OCI-LY3 (cell line): ENCODE data around the gene BPIFB4.

Source experiments
- H2AFZ ChIP-seq: fragments of 200-600, 300-600 bp; shearing (Covaris generic); 2 replicates; pipeline ENCODE4 v1.6.0; 2014; ENCODE audit warnings: antibody characterized with exemption, low read depth, low read length
- H3K27ac ChIP-seq: fragments of 200-600, 300-600 bp; sonication (generic); 2 replicates; pipeline ENCODE4 v1.5.1; 2014; ENCODE audit warnings: mild to moderate bottlenecking, low read length, moderate library complexity, mixed read lengths
- H3K27me3 ChIP-seq: fragments of 200-600, 300-600 bp; sonication (generic); 2 replicates; pipeline ENCODE4 v1.6.1; 2014; ENCODE audit warnings: low read depth, low read length, mixed read lengths
- H3K36me3 ChIP-seq: fragments of 200-600, 300-600 bp; sonication (generic); replicated peaks from 2 replicates; pipeline ENCODE3; 2014; ENCODE audit warnings: low read depth, low read length, mixed read lengths
- H3K4me1 ChIP-seq: fragments of 300-600, 200-600 bp; sonication (generic); 2 replicates; pipeline ENCODE4 v1.6.1; 2014; ENCODE audit warnings: low read length, mixed read lengths
- H3K4me2 ChIP-seq: fragments of 200-600, 300-600 bp; sonication (generic); 2 replicates; pipeline ENCODE4 v1.6.1; 2014; ENCODE audit warnings: low read length, mixed read lengths
- H3K4me3 ChIP-seq: fragments of 300-600, 200-600 bp; sonication (generic); 2 replicates; pipeline ENCODE4 v1.5.1; 2014; ENCODE audit warnings: antibody characterized with exemption, mild to moderate bottlenecking, low read length, moderate library complexity
- H3K79me2 ChIP-seq: fragments of 300-600, 200-600 bp; shearing (Covaris generic); 2 replicates; pipeline ENCODE4 v1.6.1; 2014; ENCODE audit warnings: mild to moderate bottlenecking, low read length, mixed read lengths
- H3K9ac ChIP-seq: fragments of 300-600, 200-600 bp; shearing (Covaris generic); 2 replicates; pipeline ENCODE4 v1.6.0; 2014; ENCODE audit warnings: mild to moderate bottlenecking, low read length, moderate library complexity
- H3K9me3 ChIP-seq: fragments of 200-600, 300-600 bp; shearing (Covaris generic); 2 replicates; pipeline ENCODE4 v1.6.1; 2014; ENCODE audit warnings: low read length, mixed read lengths; ENCODE audit not compliant: insufficient read depth
- H4K20me1 ChIP-seq: fragments of 200-600, 300-600 bp; sonication (generic); 2 replicates; pipeline ENCODE4 v1.6.1; 2016; ENCODE audit warnings: low read length, mixed read lengths; ENCODE audit not compliant: insufficient read depth
- EZH2phosphoT487 ChIP-seq: fragments of 200-600 bp; shearing (Covaris generic); IDR thresholded peaks from 2 replicates; pipeline ENCODE4 v1.6.1; 2018; ENCODE audit warnings: antibody characterized with exemption, mixed run types, low read depth
- TF ChIP-seq, protein P1 (sequence below): fragments of 200-600, 300-600 bp; sonication (generic); IDR thresholded peaks from 2 replicates; pipeline ENCODE4 v1.5.1; 2014; ENCODE audit warnings: antibody characterized with exemption, low read length, low read depth

BPIFB4 gene

GRCh38 chr20:33124994-33125393 is 45.6 kb downstream of the BPIFB4 start:
- Histone ChIP-seq H3K9ac (no peak overlapping the region), H4K20me1 (no peaks in the 10 kb centered on the region), H3K27me3 (peaks cover 49% of the 10 kb centered on the region), H3K79me2 (no peaks in the 10 kb centered on the region), H2AFZ (no peak overlapping the region), H3K36me3 (no peaks in the 10 kb centered on the region), H3K9me3 (no peaks in the 10 kb centered on the region), H3K4me3 (no peak overlapping the region), H3K4me2 (no peak overlapping the region), H3K4me1 (no peaks in the 10 kb centered on the region), H3K27ac (no peak overlapping the region)
- TF ChIP-seq EZH2phosphoT487, result no peak
- TF ChIP-seq, protein P1, sequence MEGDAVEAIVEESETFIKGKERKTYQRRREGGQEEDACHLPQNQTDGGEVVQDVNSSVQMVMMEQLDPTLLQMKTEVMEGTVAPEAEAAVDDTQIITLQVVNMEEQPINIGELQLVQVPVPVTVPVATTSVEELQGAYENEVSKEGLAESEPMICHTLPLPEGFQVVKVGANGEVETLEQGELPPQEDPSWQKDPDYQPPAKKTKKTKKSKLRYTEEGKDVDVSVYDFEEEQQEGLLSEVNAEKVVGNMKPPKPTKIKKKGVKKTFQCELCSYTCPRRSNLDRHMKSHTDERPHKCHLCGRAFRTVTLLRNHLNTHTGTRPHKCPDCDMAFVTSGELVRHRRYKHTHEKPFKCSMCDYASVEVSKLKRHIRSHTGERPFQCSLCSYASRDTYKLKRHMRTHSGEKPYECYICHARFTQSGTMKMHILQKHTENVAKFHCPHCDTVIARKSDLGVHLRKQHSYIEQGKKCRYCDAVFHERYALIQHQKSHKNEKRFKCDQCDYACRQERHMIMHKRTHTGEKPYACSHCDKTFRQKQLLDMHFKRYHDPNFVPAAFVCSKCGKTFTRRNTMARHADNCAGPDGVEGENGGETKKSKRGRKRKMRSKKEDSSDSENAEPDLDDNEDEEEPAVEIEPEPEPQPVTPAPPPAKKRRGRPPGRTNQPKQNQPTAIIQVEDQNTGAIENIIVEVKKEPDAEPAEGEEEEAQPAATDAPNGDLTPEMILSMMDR, result no peak

DNA sequence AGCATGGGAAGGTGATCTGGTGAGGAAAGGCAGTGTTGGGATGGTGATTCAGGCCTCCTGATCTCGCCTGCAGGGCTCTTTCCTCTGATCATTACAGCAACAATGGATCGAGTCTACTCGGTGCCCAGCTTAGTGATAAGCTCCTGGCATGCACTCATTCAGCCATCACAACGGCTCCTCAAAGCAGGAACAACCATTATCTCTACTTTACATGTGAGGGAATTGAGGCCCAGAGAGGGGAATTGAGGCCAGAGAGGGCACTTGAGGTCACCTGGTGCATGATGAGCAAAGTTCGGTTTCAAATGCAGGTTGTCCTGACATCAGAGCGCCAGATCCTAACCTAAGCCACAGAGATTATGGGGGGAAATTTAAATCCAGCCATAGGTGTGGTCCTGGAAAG is 46.5 kb downstream of the BPIFB4 start:
- Histone ChIP-seq H3K36me3 (no peaks in the 10 kb centered on the region), H3K4me2 (no peak overlapping the region), H3K27ac (no peak overlapping the region), H3K9me3 (no peaks in the 10 kb centered on the region), H3K9ac (no peak overlapping the region), H3K4me3 (no peak overlapping the region), H3K4me1 (no peaks in the 10 kb centered on the region), H4K20me1 (no peaks in the 10 kb centered on the region), H2AFZ (no peak overlapping the region), H3K79me2 (no peaks in the 10 kb centered on the region), H3K27me3 (peaks cover 49% of the 10 kb centered on the region)
- TF ChIP-seq, protein P1, result no peak
- TF ChIP-seq EZH2phosphoT487, result no peak

- no peak overlapping the region for H2AFZ ChIP-seq
- no peaks in the 10 kb centered on the region for H3K4me1 ChIP-seq
- TF ChIP-seq, protein P1, result no peak
- TF ChIP-seq EZH2phosphoT487, result no peak
- no peaks in the 10 kb centered on the region for H3K36me3 ChIP-seq
- H4K20me1 ChIP-seq, result no peaks in the 10 kb centered on the region
- H3K4me2 ChIP-seq, result no peak overlapping the region
- H3K79me2 ChIP-seq, result no peaks in the 10 kb centered on the region
- no peak overlapping the region for H3K27ac ChIP-seq
- peaks cover 52% of the 10 kb centered on the region for H3K27me3 ChIP-seq
- H3K9ac ChIP-seq, result no peak overlapping the region
- H3K9me3 ChIP-seq, result no peaks in the 10 kb centered on the region
- no peak overlapping the region for H3K4me3 ChIP-seq
Observed at GRCh38 chr20:33127422-33128097, 48.1 kb downstream of the BPIFB4 start.

- Histone ChIP-seq H4K20me1 (no peaks in the 10 kb centered on the region), H3K27me3 (peaks cover 32% of the 10 kb centered on the region), H3K9ac (no peak overlapping the region), H3K9me3 (no peaks in the 10 kb centered on the region), H3K79me2 (no peaks in the 10 kb centered on the region), H3K4me2 (no peak overlapping the region), H3K27ac (no peak overlapping the region), H3K4me1 (no peaks in the 10 kb centered on the region), H2AFZ (no peak overlapping the region), H3K4me3 (no peak overlapping the region), H3K36me3 (no peaks in the 10 kb centered on the region)
- TF ChIP-seq EZH2phosphoT487, result no peak
- TF ChIP-seq, protein P1, result no peak
Observed at GRCh38 chr20:33130568-33131061, 51.2 kb downstream of the BPIFB4 start.
